ENCODE data around the gene CTSD. TPM values are rescaled to one million over a fixed set of nuclear protein-coding genes. Genes with fewer than 3 reads are reported as not detected.

CTSD gene
- polyA plus RNA-seq, 1 experiment = 77.8 TPM

- Histone ChIP-seq H3K27me3 (ENCODE audit: control insufficient read depth, insufficient read depth, low read length) (peaks cover 10% of the 10 kb centered on the region), H3K27ac (ENCODE audit: low read depth, low read length) (no peak overlapping the region), H3K9me3 (ENCODE audit: control insufficient read depth, insufficient read depth, low read length) (peaks cover 15% of the 10 kb centered on the region), H3K4me3 (ENCODE audit: low read depth, low read length) (no peak overlapping the region)
- ChIA-PET CTCF (no interaction called here), POLR2A (no interaction called here)
- no peak for DNase-seq (ENCODE audit: low read depth, low spot score)
- no peak for TF ChIP-seq CTCF (IDR thresholded peaks at IDR 0.05; ENCODE audit: low read depth, low read length)
Measured at GRCh38 chr11:1739576-1739975, 24.2 kb downstream of the CTSD start.

DNA sequence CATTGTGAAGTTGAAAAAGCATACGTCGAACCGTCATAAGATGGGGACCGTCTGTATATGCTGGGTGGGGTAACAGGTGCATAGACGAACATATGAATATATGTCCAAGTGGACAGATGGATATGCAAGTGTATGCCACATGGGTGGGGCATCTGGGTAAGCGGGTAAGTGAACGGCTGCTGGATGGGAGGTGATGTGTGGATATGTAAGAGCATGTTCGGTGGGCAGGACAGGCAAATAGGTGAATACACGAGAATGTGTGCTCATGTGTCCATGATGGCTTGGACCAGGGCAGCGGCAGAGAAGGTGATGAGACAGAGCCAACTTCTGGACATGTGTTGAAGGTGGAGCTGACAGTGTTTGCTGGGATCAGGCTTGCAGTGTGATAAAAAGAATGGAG, 25.3 kb downstream of the CTSD start:
- no peak overlapping the region for H3K4me3 ChIP-seq (ENCODE audit: low read depth, low read length)
- H3K27ac ChIP-seq (ENCODE audit: low read depth, low read length) = no peak overlapping the region
- no peak for DNase-seq (ENCODE audit: low read depth, low spot score)
- ChIA-PET CTCF (no interaction called here), POLR2A (interaction anchor here (0.6 kb wide), 1 partner anchor 34 kb away, joined by 3 read pairs; no protein-coding TSS in a partner anchor)
- no peak for TF ChIP-seq CTCF (IDR thresholded peaks at IDR 0.05; ENCODE audit: low read depth, low read length)
- peaks cover 15% of the 10 kb centered on the region for H3K9me3 ChIP-seq (ENCODE audit: control insufficient read depth, insufficient read depth, low read length)
- peaks cover 10% of the 10 kb centered on the region for H3K27me3 ChIP-seq (ENCODE audit: control insufficient read depth, insufficient read depth, low read length)

DNA sequence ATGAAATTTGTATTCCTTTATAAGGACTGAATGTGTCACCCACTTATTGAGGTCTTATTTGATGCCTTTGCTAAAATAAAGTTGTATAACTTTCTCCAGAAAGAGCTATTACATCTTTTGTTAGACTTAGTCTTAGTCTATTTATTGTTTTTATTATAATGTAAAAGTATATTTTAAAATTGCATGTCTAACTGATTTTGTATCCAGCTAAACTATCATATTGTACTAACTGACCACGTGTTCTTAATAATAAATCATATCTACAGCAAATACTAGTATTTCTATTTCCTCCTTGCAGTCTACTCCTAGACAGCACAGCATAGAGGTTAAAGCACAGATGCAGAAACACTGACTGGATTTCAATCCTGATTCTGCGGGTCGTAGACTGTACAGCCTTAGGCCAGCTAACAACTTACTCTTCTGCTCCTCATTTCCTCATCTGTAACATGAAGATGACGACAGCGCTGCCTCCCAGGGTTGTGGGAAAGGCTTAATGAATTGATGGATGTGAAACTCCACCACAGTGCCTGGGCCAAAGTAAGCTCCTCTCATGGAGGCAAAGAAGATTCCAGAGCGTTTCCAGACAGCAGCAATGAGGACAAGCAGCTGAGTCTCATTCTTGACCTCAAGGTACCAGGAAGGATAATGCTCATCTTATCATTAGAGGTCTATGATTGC, 26.5 kb downstream of the CTSD start:
- Histone ChIP-seq H3K27me3 (ENCODE audit: control insufficient read depth, insufficient read depth, low read length) (peaks cover 12% of the 10 kb centered on the region), H3K4me3 (ENCODE audit: low read depth, low read length) (no peak overlapping the region), H3K9me3 (ENCODE audit: control insufficient read depth, insufficient read depth, low read length) (peaks cover 15% of the 10 kb centered on the region), H3K27ac (ENCODE audit: low read depth, low read length) (no peak overlapping the region)
- POLR2A ChIA-PET = no interaction called here
- CTCF ChIA-PET = no interaction called here
- no peak for TF ChIP-seq CTCF (IDR thresholded peaks at IDR 0.05; ENCODE audit: low read depth, low read length)
- DNase-seq (ENCODE audit: low read depth, low spot score) = no peak

DNA sequence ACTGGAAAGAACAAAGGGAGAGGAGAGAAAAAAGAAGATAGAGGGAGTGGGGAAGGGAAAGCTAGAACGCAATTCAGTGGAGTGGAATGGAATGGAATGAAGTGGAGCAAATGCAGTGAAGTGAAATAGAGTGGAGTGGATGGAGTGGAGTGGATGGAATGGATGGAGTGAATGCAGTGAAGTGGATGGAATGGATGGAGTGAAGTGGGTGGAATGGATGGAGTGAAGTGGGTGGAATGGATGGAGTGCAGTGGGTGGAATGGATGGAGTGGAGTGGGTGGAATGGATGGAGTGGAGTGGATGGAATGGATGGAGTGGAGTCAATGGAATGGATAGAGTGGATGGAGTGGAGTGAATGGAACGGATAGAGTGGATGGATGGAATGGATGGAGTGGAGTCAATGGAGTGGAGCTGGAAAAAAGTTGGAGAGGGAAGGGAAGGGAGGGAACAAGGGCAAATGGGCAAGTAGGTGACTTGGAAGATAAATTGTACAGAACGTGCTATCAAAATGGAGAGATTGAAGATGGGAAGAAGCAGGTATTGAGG, 27.2 kb downstream of the CTSD start:
- CTCF ChIA-PET = no interaction called here

More for the DNA sequence above, 27.2 kb downstream of the CTSD start:
- TF ChIP-seq CTCF (IDR thresholded peaks at IDR 0.05; ENCODE audit: low read depth, low read length) = no peak
- no peak for DNase-seq (ENCODE audit: low read depth, low spot score)
- POLR2A ChIA-PET = no interaction called here
- H3K4me3 ChIP-seq (ENCODE audit: low read depth, low read length) = no peak overlapping the region
- H3K27me3 ChIP-seq (ENCODE audit: control insufficient read depth, insufficient read depth, low read length) = peaks cover 10% of the 10 kb centered on the region
- peaks cover 15% of the 10 kb centered on the region for H3K9me3 ChIP-seq (ENCODE audit: control insufficient read depth, insufficient read depth, low read length)
- H3K27ac ChIP-seq (ENCODE audit: low read depth, low read length) = no peak overlapping the region

Measured in AG04450 (cell line).